ENCODE results near the gene P2RY12.
A peak's percentile ranks its signal among the peaks of the same experiment; 100 is the strongest.

The P2RY12 gene

DNA sequence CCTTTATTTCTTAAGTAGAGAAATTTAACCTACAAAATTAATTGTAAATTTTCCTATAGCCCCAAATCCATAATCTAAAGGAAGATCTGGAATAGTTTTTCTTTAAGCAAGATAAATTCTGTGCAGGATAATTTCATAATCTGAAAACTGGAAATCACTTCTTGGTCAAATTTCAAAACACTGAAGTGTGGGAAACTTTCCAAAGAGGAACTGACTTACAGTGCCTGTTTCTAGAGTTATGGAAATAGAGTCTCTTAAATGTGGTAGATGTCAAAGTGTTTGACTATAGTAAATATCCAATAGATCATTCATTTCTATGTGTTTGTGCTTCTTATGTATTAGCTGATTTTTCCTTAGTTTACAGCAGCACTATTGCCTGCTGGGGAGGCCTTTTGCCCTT is 53.7 kb downstream of the P2RY12 start:
- no peak for DNase-seq

DNA sequence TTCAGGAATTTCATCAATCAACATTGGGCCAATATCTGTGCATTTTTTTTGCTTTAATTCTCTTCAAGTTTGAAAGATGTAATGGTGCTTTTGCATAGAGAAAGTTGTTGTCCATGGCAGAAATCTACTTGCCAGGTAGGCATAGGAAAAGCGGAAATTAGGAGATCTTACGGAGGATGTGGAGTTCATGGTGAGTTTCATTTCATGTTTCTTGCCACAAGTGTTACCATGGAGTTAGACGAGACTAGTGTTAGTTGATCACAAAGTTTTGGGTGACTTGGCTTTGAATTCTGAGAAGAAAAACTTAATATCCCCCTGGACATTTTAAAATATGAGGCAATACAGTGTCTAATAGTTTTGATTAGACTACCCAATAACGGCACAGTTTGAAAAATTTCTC is 54.2 kb downstream of the P2RY12 start:
- DNase-seq, result no peak

DNA sequence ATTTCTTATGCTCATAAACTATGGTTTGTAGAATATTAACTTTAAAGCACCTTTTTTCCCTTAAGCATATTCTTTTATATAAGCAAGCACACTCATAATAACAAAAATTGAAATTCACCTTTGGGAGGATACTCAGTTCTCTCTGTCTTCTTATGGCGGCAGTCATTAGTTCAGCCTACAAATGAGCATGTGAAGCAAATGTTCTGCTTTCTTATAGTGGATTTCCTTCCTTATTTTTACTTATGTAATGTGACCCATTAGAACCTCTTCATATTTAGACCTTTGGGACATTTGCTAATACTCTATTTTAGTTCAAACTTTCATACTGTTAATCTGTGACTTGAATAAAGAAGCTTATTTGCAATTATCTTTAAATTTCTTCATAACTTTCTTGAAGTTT is 55.2 kb downstream of the P2RY12 start, which contains the start of gene P2RY13:
P2RY13 (minus strand) TSS at position 187 of the 400 bp plus-strand sequence; CDS start at position 166, 21 bp downstream.
- DNase-seq, result no peak

DNA sequence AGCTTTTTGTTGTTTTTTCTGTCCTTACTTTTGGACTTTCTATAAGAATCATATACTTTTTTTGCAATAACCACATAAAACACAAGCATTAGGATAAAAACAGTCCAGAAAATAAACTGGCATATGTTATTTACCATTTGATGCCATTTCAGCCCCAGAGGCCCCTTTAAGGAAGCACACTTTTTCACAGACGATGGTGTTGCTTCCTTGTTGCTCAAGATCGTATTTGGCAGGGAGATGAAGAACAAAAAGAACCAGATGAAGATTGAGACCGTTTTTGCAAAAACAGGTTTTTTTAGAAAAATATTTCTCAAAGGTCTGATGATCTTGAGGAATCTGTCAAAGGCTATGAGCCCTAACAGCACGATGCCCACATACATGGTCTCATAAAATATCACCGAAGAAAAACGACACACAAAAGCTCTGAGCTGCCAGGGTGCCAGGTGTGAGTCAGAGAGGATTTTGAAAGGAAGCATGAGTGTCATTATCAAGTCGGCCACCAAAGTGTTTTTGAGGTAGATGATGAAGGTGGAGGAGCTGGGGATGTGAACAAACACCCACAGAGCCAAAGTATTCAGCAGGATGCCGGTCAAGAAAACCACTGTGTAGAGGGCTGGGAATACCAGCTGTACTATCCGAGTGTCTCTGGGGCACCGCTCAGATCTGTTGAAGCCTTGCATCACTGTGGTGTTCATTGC is 56.1 kb downstream of the P2RY12 start:
- DNase-seq, result no peak

DNA sequence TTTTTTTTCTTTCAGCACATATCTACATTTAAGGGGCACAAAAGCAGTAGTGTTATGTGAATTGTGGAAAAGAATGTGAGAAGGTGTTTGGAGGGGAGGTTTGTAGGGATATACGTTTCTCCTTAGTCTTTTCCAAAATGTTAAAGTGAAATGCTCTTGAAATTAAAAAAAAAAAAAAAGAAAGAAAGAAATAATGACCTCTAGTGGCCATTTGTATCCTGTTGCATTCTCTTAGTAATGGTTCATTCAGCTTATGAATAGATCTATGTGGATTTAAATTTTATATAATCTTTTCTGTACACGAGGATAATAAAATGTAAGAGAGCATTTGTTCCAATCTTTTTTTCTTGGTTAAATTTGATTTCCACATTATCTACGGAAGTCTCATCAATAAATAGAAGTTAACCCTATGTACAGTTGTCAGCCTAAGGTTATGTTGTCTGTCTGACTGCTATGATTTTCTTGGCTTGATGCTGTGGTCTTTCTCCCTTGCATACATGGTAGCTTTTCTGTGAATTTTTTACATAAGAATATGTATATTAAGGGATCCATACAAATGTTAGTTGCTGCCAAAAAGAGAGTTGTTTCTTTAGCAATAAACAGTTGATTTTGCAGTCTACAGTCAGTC is 56.9 kb downstream of the P2RY12 start:
- peak; percentile 12 for DNase-seq

DNA sequence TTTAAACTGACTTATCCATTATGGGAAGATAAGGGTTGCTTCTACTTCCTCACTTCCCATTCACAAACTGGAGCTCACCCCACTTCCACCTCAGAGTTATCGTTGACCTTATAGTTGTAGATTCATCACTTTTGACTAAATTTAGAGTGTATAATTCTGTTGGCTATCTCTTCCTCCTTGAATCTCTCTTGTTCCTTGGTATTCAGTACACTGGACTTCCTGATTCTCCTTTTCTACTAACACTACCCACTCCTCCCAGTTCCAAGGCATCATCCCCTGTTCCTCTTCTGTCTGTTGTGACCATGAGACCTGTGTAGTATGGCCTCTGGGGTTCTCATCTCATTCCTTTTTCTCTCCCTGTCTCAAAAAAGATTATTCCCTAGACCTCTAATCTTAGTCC is 62.0 kb downstream of the P2RY12 start:
- DNase-seq, result no peak

DNA sequence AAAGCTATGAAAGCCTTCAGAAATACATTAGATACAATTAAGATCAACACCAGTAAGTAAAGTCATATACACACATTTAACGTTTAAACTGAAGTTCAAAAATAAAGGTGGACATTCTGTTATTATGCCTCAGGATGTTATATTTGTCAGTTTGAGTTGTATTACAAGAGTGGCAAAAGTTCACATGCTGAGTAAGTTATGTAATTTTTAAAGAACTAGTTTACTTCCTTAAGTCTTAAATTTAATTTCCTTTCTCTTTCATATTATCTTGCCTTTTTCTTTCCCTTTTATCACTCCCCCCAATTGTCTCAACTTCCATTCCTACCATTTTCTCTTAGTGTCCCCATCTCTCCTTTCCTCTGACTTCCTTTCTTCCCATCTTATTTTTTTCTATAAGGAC is 63.0 kb downstream of the P2RY12 start:
- no peak for DNase-seq

DNA sequence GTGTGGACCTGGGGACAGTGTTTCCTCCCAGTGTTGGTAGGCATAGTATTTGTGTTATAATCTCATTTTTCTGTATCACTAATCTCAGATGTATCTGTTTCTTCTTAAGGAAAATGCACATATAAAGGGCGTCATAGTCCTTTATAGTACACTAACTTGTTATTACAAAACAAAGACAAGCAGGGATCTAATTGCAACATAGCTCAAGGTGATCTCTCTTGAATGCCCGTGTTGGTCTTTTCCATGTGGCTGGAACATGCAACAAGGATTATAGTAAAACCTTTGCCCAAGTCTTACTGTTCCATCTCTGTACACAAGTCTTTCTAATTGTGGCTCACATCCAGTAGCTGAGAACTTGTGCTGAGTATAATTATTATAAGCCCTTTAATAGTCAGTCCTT is 64.4 kb downstream of the P2RY12 start:
- DNase-seq, result no peak

DNA sequence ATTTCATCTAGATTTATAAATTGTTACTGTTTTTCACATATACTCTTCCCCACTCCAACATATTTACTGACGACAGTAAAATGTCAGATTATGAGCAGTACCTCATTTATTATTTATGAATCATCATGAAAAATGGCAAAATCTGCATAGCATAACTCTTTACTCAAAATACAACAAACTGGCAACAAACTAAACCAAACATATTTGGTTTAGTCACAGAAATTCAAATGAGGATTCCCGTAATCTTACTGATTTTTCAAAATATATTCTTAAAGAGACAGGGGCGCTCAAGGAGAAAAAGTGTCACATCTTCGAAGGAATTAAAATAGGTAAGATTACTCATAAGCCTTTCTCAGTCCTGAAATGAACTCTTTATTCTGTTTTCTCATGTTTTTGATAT is 64.9 kb downstream of the P2RY12 start:
- DNase-seq, result no peak

DNA sequence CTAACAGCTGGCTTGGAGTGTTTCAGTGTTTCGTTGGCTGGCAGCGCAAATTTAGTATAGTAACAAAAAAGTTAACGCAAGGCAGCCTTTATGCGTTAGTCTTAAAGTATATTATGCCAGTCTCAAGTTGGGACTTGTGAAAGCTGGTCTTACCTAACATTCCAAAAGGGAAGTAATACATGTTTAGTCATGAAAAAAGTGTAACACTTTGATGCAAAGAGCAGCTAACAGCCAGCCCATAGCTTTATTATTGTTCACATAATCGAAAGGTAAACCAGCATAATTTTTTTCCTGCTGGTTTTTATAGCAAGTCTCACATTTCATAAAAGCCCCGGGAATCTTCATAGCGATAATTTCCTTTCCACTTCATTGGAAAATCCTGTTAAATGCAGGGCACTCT is 65.6 kb downstream of the P2RY12 start:
- no peak for DNase-seq

DNA sequence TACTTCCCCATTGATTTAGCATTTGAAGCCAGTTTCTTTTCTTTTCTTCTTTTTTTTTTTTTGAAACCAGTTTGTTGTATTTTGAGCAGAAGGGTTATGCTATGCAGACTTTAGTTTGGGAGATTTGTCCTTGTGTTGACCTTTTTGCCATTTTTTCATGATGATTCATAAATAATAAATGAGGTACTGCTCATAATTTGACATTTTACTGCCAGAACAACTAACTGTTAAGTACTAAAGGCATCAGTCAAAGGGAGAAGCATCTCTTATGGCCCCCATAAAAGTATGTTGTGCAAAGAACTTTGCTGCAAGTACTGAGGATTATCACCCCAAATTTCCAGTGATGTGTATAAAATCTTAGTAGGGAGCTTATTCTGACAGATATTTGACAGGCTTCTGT is 66.2 kb downstream of the P2RY12 start:
- no peak for DNase-seq

DNA sequence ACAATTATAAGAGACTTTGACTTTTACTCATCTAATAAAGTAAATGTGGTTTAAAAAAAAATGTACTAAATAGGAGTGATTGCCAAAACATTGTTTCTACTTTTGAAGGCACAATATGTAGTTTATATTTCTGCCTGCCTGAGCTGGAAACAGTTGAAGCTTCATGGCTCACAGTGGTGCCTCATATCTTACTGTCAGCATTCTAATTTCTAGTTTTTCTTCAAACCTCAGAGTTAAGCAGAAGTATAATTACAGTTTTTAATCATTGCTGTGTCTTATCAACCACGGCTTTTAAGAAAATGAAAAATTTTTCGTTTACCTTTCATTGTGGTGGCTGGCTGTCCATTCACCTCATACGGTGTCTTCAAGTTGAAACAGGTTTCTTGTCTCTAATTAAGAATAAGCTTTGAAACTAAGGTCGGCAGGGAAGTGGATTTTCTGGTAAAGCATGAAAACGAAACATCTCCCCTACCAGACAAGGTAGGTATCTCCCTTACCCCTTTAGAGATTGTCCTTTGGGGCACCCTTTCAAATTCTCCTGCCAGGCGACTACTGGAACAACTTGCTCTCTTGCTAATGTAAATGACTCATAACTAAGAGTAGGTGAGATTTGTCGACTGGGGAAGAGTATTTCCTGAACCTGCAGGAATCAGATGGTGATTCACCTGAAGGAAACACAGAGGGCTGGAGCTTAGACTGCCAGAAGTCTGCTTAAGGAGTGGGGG is 68.1 kb downstream of the P2RY12 start, which contains the start of gene GPR87:
GPR87 (minus strand) TSS at position 554 of the 725 bp plus-strand sequence. CDS start 16,720 bp downstream, outside the sequence.
- DNase-seq, result no peak

DNA sequence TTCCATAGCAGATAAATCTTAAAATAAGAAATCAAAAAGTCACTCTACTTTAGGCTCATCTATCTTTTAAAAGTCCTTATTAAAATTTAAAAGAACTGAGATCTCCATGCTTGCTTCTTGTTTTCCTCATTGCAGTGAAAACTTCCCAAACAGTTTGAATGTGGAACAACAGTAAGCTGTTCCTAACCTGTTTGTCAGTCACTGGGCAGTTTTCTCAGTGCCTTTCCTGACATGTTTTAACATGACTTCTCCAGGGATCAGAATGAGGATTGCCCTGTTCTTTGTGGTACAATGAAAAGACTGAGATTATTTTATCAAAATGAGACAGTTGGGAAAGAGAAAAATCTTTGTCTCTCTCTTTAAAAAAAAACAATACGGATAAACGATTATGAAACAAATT is 68.7 kb downstream of the P2RY12 start:
- DNase-seq, result no peak

DNA sequence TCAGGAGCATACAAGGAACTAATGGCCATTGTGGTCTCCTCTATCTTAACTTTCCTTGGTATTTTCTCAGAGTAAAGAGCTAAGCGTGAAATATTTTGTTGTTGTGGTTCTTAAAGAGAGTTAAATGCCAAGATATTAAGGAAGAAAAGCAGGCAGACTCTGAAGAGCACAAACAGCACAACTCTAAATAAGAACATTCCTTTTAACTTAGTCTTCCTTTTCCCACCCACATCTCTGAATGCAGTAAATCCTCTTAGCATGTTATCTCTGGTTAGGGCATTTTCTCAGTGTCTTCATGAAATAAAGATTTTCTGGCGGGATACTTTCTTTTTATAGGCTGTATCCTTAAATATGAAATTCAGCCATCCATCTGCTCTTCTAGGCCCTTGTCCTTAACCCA is 69.4 kb downstream of the P2RY12 start:
- no peak for DNase-seq

DNA sequence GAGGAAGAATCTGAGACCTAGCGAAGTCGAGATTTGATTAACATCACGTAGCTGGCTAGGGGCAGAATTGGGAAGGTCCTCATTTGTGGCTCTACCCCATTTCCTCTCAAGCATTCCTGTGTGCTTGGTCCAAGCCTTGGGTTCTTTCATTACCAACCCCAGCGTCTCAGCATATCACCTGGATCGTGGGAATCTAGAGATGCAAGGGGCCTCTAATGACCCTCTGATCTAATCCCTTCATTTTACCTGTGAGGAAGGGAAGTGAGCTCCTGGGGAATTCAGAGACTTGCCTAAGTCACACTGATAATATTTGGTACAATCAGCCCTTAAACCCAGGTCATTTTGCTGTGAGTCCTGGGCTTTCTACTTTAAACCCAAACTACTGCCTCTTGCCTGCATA is 70.0 kb downstream of the P2RY12 start:
- DNase-seq, result no peak

DNA sequence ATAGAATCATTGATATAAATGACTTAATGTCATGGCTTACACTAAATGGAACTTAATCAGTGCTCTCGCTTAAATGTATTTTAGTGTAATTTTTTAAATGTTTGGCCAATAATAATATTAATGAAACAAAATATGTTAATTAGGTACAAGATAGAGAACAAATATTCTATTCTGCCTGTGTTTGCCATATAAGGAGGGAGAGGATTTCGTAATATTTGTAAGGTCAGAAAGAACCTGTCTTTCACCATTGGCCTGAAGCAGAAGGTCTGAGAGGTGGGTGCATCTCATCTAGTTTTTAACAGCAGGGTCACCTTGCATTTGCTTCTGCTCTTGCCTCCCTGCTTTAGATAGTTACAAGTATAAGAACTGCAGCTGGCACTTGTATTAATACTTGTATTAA is 70.4 kb downstream of the P2RY12 start:
- DNase-seq, result no peak

DNA sequence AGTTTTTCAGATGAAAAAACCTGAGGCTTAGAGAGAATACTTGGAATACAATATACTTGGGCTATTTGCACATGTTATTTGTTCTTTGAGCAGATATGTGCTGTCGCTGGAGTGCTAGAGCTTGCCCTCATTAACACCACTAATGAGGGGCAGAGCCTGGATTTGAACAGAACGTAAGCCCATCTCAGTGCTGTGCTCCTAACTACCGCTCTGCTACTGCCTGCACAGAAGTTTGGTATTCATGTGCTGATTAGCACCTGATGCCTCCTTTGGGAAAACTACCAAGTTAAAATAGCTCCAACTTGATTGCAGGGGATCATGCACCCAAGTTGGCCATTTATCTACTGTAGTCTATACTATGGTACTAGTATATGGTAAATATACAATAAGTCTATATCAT is 71.6 kb downstream of the P2RY12 start:
- DNase-seq, result no peak

DNA sequence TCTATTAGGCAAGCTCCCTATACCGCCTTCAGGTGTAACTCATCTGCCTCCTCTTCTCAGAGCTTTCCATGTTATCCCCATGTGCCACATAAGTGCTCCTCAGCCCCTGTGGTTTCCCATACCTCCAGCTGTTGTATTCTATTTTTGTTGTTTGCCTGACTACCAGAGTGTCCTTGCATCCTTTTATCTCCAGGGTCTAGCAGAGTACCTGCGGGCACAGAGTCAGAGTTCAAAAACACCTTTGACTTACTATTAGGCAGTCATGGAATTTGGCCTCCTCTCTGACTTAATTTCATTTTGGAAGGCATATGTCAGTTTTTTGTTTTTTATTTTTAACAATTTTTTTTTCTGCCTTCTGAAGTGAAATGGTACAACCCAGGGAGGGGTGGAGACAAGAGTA is 75.0 kb downstream of the P2RY12 start:
- no peak for DNase-seq

DNA sequence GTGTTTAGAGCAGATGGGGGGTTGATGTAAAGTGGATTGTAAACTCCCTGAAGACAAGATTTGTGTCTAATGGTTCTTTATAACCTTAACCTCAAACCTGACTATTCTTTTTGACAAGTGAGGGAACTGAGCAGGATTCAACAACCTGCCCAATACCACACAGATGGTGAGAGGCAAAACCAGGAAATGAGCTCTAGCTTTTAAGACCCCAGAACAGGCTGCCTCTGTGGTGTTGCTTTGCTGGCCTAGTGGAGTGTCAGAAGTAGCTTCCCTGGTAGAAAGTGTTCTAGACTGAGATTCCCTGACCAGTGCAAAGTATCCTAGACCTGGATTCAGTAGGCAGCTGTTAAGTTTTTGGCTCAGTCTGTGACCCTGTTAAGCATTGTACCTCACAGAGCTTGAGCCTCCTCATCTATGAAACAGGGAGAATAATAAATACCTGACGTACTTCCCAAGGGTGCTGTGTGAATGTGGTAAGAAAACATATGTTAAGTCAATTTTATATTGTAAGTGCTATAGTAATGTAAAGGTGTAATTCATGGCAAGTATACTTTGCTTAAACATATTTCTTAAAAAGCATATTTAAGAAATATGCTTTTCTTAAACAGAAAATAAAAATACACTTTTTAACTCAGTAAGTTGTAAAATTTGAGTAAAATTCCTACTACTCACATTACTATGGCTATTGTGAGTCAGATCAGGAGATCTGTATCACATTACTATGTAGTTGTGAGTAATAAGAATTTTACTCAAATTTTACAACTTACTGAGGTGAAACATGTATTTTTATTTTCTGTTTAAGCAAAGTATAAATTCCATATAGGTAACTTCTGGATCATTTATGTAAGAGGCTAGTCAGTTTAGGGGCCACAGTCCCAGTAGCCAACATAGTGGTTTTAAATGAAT is 76.7 kb downstream of the P2RY12 start:
- no peak for DNase-seq

DNA sequence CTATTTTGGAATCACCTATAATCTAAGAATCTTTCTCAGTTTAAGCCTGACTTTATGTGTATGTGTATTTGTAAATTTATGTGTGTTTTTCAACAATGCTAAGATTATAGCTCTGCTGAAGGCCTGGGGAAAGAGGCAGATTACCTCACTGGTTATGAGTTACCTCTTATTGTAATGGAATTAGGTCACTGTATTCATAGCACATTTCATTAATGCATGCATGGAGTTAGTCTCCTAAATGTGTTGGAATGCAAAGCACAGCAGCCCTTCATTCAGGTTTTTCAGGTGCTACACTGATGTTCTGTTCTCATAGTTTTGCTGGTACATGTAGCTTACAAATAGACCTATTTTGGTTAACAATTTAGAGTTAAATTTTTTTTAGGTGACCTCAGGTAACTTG is 77.4 kb downstream of the P2RY12 start:
- DNase-seq, result no peak

DNA sequence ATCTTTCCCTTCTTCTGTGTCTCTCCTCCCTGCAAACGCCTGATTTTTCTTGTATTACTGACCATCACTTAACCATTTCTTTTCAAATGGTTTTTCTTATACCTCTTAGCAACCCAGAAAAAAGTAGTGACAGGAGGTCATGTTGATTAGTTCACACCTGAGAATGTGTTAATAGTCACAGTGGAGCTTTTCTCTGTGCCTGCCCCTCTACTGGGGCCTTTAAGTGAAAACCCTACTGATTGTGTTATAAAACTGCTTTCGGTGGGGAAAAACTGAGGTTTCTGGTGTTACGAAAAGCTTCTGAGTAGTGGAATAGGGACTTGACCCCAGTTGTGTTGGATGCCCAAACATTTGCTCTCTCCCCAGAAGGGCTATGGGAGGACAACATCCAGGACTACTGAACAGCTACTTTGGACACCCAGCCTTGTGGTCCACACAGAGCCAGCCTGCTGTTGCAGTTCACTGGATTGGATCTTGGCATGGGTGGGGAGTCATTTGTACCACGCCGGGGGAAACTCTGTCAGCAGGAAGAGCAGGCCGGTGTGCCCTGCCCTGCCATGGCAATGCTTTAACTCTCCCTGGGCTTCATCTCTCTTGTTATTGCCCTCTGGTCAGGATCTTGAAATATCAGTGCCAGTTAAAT is 78.3 kb downstream of the P2RY12 start:
- DNase-seq, result no peak

DNA sequence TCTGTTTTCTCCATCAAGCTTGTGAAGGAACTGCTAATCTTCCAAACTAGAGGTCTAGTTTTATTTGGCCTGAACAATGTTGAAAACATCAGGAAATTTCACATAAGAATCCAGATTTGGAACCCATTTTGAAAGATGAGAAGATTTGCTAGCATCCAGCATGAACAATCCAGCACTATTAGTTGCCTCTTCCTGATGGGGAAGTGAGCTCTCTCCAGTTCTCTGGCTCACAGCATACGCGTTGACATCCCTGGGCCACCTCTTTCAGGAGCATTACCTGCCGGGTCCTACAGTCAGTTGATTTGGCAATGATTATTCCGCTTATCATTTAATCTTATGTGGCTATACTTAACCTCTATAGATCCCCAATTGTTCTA is 78.8 kb downstream of the P2RY12 start:
- DNase-seq, result no peak

All from NCI-H774 (cell line).